ENCODE data around the gene AKAP6.

GRCh38 chr14:32779840-32780239 is 450.7 kb downstream of the AKAP6 start:
- TF ChIP-seq POLR2AphosphoS5 (IDR thresholded peaks at IDR 0.05; ENCODE audit: low read depth, low read length) (no peak), CTCF (IDR thresholded peaks at IDR 0.05; ENCODE audit: control extremely low read depth in 1 of 3, insufficient read depth in 1 of 3, low read depth in 1 of 3, low read length in 3 of 3) (no peak), POLR2A (IDR thresholded peaks at IDR 0.05; ENCODE audit: control extremely low read depth in 1 of 2, low read depth in 2 of 2, low read length in 2 of 2) (no peak), EP300 (IDR thresholded peaks at IDR 0.05; ENCODE audit: borderline replicate concordance in 1 of 2, low read depth in 2 of 2, low read length in 2 of 2) (no peak), ATF3 (IDR thresholded peaks at IDR 0.05; ENCODE audit: insufficient read depth, low read depth, low read length) (no peak), RAD21 (IDR thresholded peaks at IDR 0.05 in 1 of 2, conservative IDR thresholded peaks at IDR 0.05 in 1 of 2; ENCODE audit: low read depth in 2 of 2, low read length in 2 of 2) (no peak), CHD2 (IDR thresholded peaks at IDR 0.05; ENCODE audit: low read length) (no peak), E2F6 (IDR thresholded peaks at IDR 0.05) (no peak), SUZ12 (IDR thresholded peaks at IDR 0.05; ENCODE audit: low read length) (no peak), SIN3A (conservative IDR thresholded peaks at IDR 0.05 in 1 of 2, IDR thresholded peaks at IDR 0.05 in 1 of 2; ENCODE audit: low read depth in 1 of 2, low read length in 2 of 2) (no peak), YY1 (IDR thresholded peaks at IDR 0.05; ENCODE audit: low read depth, low read length) (no peak), BCL11A (IDR thresholded peaks at IDR 0.05; ENCODE audit: low read depth in 2 of 2, low read length in 2 of 2) (no peak), TBP (IDR thresholded peaks at IDR 0.05; ENCODE audit: low read depth, low read length) (no peak), RNF2 (IDR thresholded peaks at IDR 0.05; ENCODE audit: borderline replicate concordance, low read depth, low read length, missing control alignments, poor library complexity, severe bottlenecking) (no peak)
